K562 (cell line): Measurements from ENCODE around the gene PPP1CB. TPM values are rescaled to one million over a fixed set of nuclear protein-coding genes. Genes with fewer than 3 reads are reported as not detected.

Experiments used
- AFF1 ChIP-seq, 2 experiments: fragments of 450-650 bp; IDR thresholded peaks; 2 replicates each; pipeline ENCODE4 v1.6.1; 2018; ENCODE audit warnings: mild to moderate bottlenecking in 2 of 2, low read depth in 1 of 2; ENCODE audit not compliant: partially characterized antibody in 2 of 2
- BRD9 ChIP-seq: fragments of 450-650 bp; IDR thresholded peaks from 2 replicates; pipeline ENCODE4 v1.6.1; 2018; ENCODE audit warnings: low read depth; ENCODE audit not compliant: partially characterized antibody
- FOSL1 ChIP-seq: fragments of 200-800 bp; sonication (Bioruptor generic); conservative IDR thresholded peaks from 2 replicates; pipeline ENCODE4 v1.6.1; 2016; ENCODE audit warnings: missing genetic modification characterization, missing compliant biosample characterization
- FOXO4 ChIP-seq: fragments of 450-650 bp; formaldehyde crosslinking; IDR thresholded peaks from 2 replicates; pipeline ENCODE4 v1.4.0; 2020; ENCODE audit warnings: mild to moderate bottlenecking, moderate library complexity
- HOXB6 ChIP-seq: fragments of 250-450 bp; sonication (Bioruptor Pico); IDR thresholded peaks from 2 replicates; pipeline ENCODE4 v1.5.1; 2022; ENCODE audit warnings: mild to moderate bottlenecking, borderline replicate concordance
- ILK ChIP-seq: fragments of 450-650 bp; IDR thresholded peaks from 2 replicates; pipeline ENCODE4 v1.6.1; 2016; ENCODE audit warnings: missing genetic modification characterization, low read depth, mild to moderate bottlenecking, missing compliant biosample characterization, moderate library complexity, borderline replicate concordance
- NFIX ChIP-seq: fragments of 250-450 bp; sonication (Bioruptor Pico); IDR thresholded peaks from 2 replicates; pipeline ENCODE4 v1.4.0; 2020; ENCODE audit warnings: low read depth, mild to moderate bottlenecking, moderate library complexity
- OTX1 ChIP-seq: fragments of 450-650 bp; formaldehyde crosslinking; IDR thresholded peaks from 2 replicates; pipeline ENCODE4 v1.4.0; 2022; ENCODE audit warnings: mild to moderate bottlenecking
- PPARD ChIP-seq: fragments of 250-450 bp; sonication (Bioruptor Pico); IDR thresholded peaks from 2 replicates; pipeline ENCODE4 v1.8.0; 2022; ENCODE audit warnings: inconsistent platforms, mild to moderate bottlenecking, moderate library complexity
- SRF ChIP-seq, 2 experiments: fragments of 250-450, 450-650 bp in 1 of 2; sonication (Bioruptor Pico) in 1 of 2; sonication (generic) in 1 of 2; formaldehyde crosslinking; IDR thresholded peaks; 2 replicates each; pipeline versions ENCODE4 v1.5.0 to v1.5.1; 2020 to 2022; ENCODE audit warnings: mild to moderate bottlenecking in 1 of 2, missing genetic modification reagents in 1 of 2
- XRCC3 ChIP-seq: fragments of 450-650 bp; IDR thresholded peaks from 2 replicates; pipeline ENCODE4 v1.6.1; 2017; ENCODE audit warnings: mild to moderate bottlenecking, moderate library complexity
- ZEB2 ChIP-seq: fragments of 450-650 bp; IDR thresholded peaks from 2 replicates; pipeline ENCODE4 v1.6.1; 2016
- ZNF165 ChIP-seq: fragments of 250-450 bp; sonication (Bioruptor Pico); IDR thresholded peaks from 2 replicates; pipeline ENCODE4 v1.4.0; 2020; ENCODE audit warnings: borderline replicate concordance
- ZNF561 ChIP-seq: fragments of 450-650 bp; formaldehyde crosslinking; conservative IDR thresholded peaks from 2 replicates; pipeline ENCODE4 v1.4.0; 2020; ENCODE audit warnings: mild to moderate bottlenecking, moderate library complexity
- ZNF592 ChIP-seq: fragments of 450-650 bp; IDR thresholded peaks from 2 replicates; pipeline ENCODE4 v1.6.1; 2017; ENCODE audit warnings: antibody characterized with exemption, mild to moderate bottlenecking
- ZNF707 ChIP-seq: fragments of 250-450 bp; sonication (Bioruptor Pico); conservative IDR thresholded peaks from 2 replicates; pipeline ENCODE4 v1.8.0; 2022; ENCODE audit warnings: inconsistent platforms, mild to moderate bottlenecking, moderate library complexity
- polyA plus RNA-seq, 8 experiments: library from polyadenylated mRNA; depleted of rRNA in 4 of 8; stranded (reverse) in 5 of 8; unstranded in 3 of 8; fragments of >200 nt; fragmentation: Nextera tagmentation in 2 of 8; fragmentation: Illumina TruSeq in 1 of 8; extraction: Ambion mirVana in 2 of 8; extraction: Trizol in 1 of 8; gene quantifications; 2 replicates each; pipeline versions ENCODE4 v1.2.1 to v1.2.3, GENCODE V29; 2011 to 2014; ENCODE audit warnings: inconsistent platforms in 1 of 8, missing spikeins in 1 of 8
- total RNA-seq, 7 experiments: library from RNA; depleted of rRNA in 6 of 7; stranded (reverse); fragments of >200 nt in 6 of 7; fragmentation: Illumina TruSeq in 2 of 7; extraction: Trizol in 2 of 7; gene quantifications; 2 replicates each; pipeline versions ENCODE4 v1.2.1 to v1.2.3, GENCODE V29; 2011 to 2021; ENCODE audit warnings: low replicate concordance in 1 of 7

PPP1CB gene
- total and polyA plus RNA-seq, 9 of the 15 experiments (the other 6 are each of a cell fraction or from before 2014, with no cell fraction given): 25.6 to 118 (median 58.9) TPM

GRCh38 chr2:28750316-28751251, 1.0 kb upstream of the PPP1CB start (continued):
- TF ChIP-seq ZNF592 (peak; percentile 72), OTX1 (CRISPR knock-in tag) (0 out of 2 replicates have a peak, but pooled peaks have one; percentile 6), AFF1 (IDR thresholded peaks at IDR 0.05; ENCODE audit: low read depth in 1 of 2, partially characterized antibody in 2 of 2) (no peak), ZNF707 (CRISPR knock-in tag) (no peak), FOSL1 (tag) (0 out of 2 replicates have a peak, but pooled peaks have one; percentile 25), HOXB6 (CRISPR knock-in tag) (no peak), PPARD (CRISPR knock-in tag) (no peak), ZNF165 (no peak), SRF (CRISPR knock-in tag; IDR thresholded peaks at IDR 0.05) (no peak), NFIX (CRISPR knock-in tag) (0 out of 2 replicates have a peak, but pooled peaks have one; percentile 3), BRD9 (peak; percentile 38), XRCC3 (no peak), FOXO4 (CRISPR knock-in tag) (no peak), ILK (tag) (no peak), ZEB2 (no peak), ZNF561 (CRISPR knock-in tag) (no peak)
